Measurements from ENCODE around the gene MIF4GD. TPM values are rescaled to one million over a fixed set of nuclear protein-coding genes. Genes with fewer than 3 reads are reported as not detected.

Gene MIF4GD
- total and polyA plus RNA-seq, 2 of the 4 experiments (the other 2 are of a cell fraction) = 4.1 to 6.9 TPM

- intact Hi-C loops (cut with micrococcal nuclease) = no loop called here
- ATAC-seq (ENCODE audit: low read depth) (peak; percentile 99), DNase-seq (peak; percentile 98)
- Histone ChIP-seq H2AK9ac (replicated peaks; ENCODE audit: low read depth, low read length, poor library complexity) (peak within 1 kb of the TSS; percentile 76), H2BK120ac (ENCODE audit: low read depth, low read length) (peak within 1 kb of the TSS; percentile 81), H4K8ac (ENCODE audit: low read depth in 2 of 2, low read length in 2 of 2) (peak within 1 kb of the TSS; percentile 57 to 96), H3K4me1 (ENCODE audit: control insufficient read depth, insufficient read depth, low read length) (no peaks in the 10 kb centered on the region), H3K27me3 (ENCODE audit: control insufficient read depth, insufficient read depth, low read length) (no peaks in the 10 kb centered on the region), H3K79me1 (ENCODE audit: low read depth in 1 of 2, low read length in 2 of 2) (peaks cover 0 to 13% of the 10 kb centered on the region in 2 experiments; a peak in 1 of 4 replicates), H3K56ac (ENCODE audit: extremely low read depth, insufficient read depth, low read length) (peak within 1 kb of the TSS; percentile 84), H3K9me1 (ENCODE audit: insufficient read depth, low read length) (peaks cover 4% of the 10 kb centered on the region; the same call in 1 of the 2 replicates), H3K14ac (replicated peaks; ENCODE audit: low read depth, low read length) (peak within 1 kb of the TSS; percentile 90), H3K9ac (ENCODE audit: low read depth, low read length) (peak within 1 kb of the TSS; percentile 67), H3K36me3 (ENCODE audit: control insufficient read depth, insufficient read depth, low read length) (peaks cover 3% of the 10 kb centered on the region; the same call in 1 of the 2 replicates), H3K4me2 (ENCODE audit: low read depth, low read length) (peak within 1 kb of the TSS; percentile 82), H2BK5ac (ENCODE audit: low read depth, low read length, poor library complexity, severe bottlenecking) (peak within 1 kb of the TSS; percentile 88), H4K20me1 (ENCODE audit: insufficient read depth, low read length) (no peaks in the 10 kb centered on the region), H2AK5ac (ENCODE audit: low read depth, low read length) (0 out of 2 replicates have a peak within 1 kb of the TSS, but pooled peaks have one; percentile 14), H2BK15ac (ENCODE audit: low read depth, low read length) (peak within 1 kb of the TSS; percentile 78; the same call in 2 of the 3 replicates), H4K5ac (ENCODE audit: low read depth, low read length) (peak within 1 kb of the TSS; percentile 51), H3K4me3 (ENCODE audit: insufficient read depth, low read depth, low read length) (peak within 1 kb of the TSS; percentile 70), H3K27ac (ENCODE audit: insufficient read depth, low read length) (peak within 1 kb of the TSS; percentile 73), H3K18ac (ENCODE audit: low read depth, low read length) (peak within 1 kb of the TSS; percentile 63), H2AFZ (replicated peaks; ENCODE audit: low read length, poor library complexity) (peak within 1 kb of the TSS; percentile 94), H3K4ac (ENCODE audit: low read depth, low read length) (peak within 1 kb of the TSS; percentile 86), H2BK20ac (ENCODE audit: low read depth, low read length) (peak within 1 kb of the TSS; percentile 41; the same call in 1 of the 2 replicates), H4K91ac (ENCODE audit: insufficient read depth, low read depth, low read length) (peak within 1 kb of the TSS; percentile 78), H3K9me3 (ENCODE audit: control insufficient read depth, insufficient read depth, low read length) (no peaks in the 10 kb centered on the region), H3K23ac (ENCODE audit: low read depth, low read length) (peak within 1 kb of the TSS; percentile 81)
- in situ Hi-C loops (cut with MboI; ENCODE audit: low sequenced_read_pairs) = no loop called here
- ChIA-PET CTCF (interaction anchor here (0.8 to 1.7 kb wide), 7 partner anchors 9 to 123 kb away, joined by 3 to 15 read pairs (median 5); partner anchors contain the start of genes GRB2 and MIF4GD), POLR2A (ENCODE audit: unreplicated experiment) (interaction anchor here (0.7 to 1.4 kb wide), 3 partner anchors 48 to 118 kb away, joined by 3 to 5 read pairs (median 3); no protein-coding TSS in a partner anchor)
- BruUV-seq (replicated peaks) = no TSS peak
- WGBS, 2 experiments (ENCODE audit: extremely low coverage in 2 of 2, insufficient read length in 1 of 2) = 0% methylated on average over 41 of the region's 65 CpGs; no CpG with 5 or more reads in 1 of the 2 experiments
- TF ChIP-seq CTCF (conservative IDR thresholded peaks at IDR 0.05; ENCODE audit: low read depth, low read length) (0 out of 2 replicates have a peak, but pooled peaks have one; percentile 19), MXI1 (IDR thresholded peaks at IDR 0.05; ENCODE audit: borderline replicate concordance, low read depth, low read length) (peak; percentile 74; the same call in 1 of the 2 replicates), CEBPB (IDR thresholded peaks at IDR 0.05; ENCODE audit: low read depth, low read length) (no peak), MAZ (IDR thresholded peaks at IDR 0.05; ENCODE audit: borderline replicate concordance, low read depth, low read length) (no peak; the same call in 1 of the 2 replicates), RFX5 (IDR thresholded peaks at IDR 0.05; ENCODE audit: low read depth, low read length) (0 out of 2 replicates have a peak, but pooled peaks have one; percentile 14), POLR2A (IDR thresholded peaks at IDR 0.05; ENCODE audit: low read depth, low read length) (peak; percentile 63), CHD1 (IDR thresholded peaks at IDR 0.05; ENCODE audit: low read depth, low read length) (no peak), FOS (IDR thresholded peaks at IDR 0.05; ENCODE audit: low read depth, low read length) (peak; percentile 43; the same call in 1 of the 2 replicates)
- TF ChIP-seq, protein P1, sequence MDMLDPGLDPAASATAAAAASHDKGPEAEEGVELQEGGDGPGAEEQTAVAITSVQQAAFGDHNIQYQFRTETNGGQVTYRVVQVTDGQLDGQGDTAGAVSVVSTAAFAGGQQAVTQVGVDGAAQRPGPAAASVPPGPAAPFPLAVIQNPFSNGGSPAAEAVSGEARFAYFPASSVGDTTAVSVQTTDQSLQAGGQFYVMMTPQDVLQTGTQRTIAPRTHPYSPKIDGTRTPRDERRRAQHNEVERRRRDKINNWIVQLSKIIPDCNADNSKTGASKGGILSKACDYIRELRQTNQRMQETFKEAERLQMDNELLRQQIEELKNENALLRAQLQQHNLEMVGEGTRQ (IDR thresholded peaks at IDR 0.05; ENCODE audit: low read depth, low read length) = 0 out of 2 replicates have a peak, but pooled peaks have one; percentile 3
- dilution Hi-C loops (cut with HindIII; ENCODE audit: low sequenced_read_pairs, unreplicated experiment) = no loop called here
These were observed 18.2 kb upstream of the MIF4GD start, which contains the start of gene SLC25A19 for GRCh38 chr17:75289115-75289831. SLC25A19 (minus strand) TSS chr17:75289433; CDS start chr17:75286764, 2,669 bp downstream.

Measured in IMR-90 (cell line).